GM19452 (cell line): ENCODE results near the gene PROSER3.
A peak's percentile ranks its signal among the peaks of the same experiment; 100 is the strongest.

Source experiments
- ATAC-seq: cut with Tn5 transposase; IDR thresholded peaks from one replicate; pipeline ENCODE4 v1.9.1; 2021; ENCODE audit not compliant: unreplicated experiment

PROSER3 gene

GRCh38 chr19:35757749-35758608 lies at the start of gene PROSER3:
Gene PROSER3 (plus strand): TSS chr19:35758176. CDS start chr19:35758216, 40 bp downstream.
- ATAC-seq = peak; percentile 95

GRCh38 chr19:35708391-35708790 lies 49.6 kb upstream of the PROSER3 start:
- no peak for ATAC-seq

GRCh38 chr19:35710784-35711723 lies 46.9 kb upstream of the PROSER3 start:
- no peak for ATAC-seq

DNA sequence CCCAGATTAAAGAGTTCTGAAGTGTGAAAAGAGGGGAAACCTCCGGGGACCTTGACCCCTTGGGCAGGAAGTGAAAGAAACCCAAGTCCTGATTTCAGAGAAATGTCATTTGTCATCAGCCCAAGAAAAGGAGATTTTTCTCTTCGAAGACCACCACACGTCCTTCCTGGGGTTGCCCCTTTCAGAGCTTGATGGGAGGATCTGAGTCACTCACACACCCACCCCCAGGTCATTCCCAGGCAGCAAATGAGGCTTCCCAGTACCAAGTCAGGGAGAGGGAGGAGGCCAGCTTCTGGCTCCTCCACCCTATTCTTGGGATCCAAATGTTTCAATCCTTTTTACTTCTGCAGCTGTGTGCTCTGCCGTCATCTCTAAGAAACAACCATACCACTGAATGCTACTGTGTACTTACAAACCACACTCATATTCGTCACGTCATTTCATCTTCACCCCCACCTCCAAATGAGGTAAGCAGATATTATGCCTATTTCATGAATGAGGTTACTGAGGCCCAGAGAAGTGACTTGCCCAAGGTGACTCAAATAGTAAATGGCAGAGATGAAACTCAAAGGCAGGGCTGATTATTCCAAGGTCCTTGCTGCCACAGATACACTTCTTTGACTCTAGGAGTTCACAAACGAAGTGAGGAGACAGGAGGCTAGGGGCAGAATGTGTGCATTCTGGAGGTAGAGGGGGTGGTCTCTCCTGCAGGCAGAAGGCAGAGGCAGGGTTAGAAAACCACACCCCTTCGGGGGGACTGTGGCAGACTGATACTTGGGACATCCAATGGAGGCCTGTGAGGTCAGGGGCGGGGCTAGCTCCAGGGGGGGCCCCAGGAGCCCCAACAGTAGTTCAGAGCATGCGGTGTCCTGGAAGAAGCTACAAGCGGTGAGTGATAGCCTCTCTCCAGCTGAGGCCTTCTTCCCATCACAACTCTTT lies 45.1 kb upstream of the PROSER3 start:
- ATAC-seq = no peak

GRCh38 chr19:35713506-35713850 lies 44.5 kb upstream of the PROSER3 start:
- ATAC-seq = no peak

DNA sequence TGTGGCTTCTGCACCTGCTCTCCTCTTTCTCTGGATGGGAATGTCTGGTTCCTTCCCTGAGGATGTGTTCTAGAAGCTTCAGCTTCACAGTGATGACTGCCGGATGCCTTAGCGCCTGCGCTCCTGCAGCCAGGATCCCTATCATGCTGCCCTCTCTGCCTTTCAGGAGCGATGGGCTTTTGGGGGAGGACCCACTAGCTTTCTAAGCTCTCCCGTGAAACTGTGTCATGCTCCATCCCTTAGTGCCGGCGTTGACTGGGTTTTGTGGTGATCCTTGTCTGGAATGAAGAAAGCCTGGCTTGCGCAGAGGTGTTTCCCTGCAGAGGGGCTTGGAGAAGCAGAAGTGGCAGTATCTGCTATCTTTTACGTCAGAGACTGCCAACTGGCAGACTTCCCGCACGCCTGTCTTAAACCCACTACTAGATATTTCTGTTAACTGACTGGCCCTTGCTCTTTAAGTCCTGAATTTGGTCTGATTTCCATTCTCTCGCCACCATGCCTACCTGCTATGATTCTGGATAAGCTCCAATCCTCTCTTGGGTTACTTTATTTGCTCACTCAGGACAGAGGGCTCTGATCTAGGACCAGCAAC lies 44.0 kb upstream of the PROSER3 start:
- ATAC-seq = no peak

DNA sequence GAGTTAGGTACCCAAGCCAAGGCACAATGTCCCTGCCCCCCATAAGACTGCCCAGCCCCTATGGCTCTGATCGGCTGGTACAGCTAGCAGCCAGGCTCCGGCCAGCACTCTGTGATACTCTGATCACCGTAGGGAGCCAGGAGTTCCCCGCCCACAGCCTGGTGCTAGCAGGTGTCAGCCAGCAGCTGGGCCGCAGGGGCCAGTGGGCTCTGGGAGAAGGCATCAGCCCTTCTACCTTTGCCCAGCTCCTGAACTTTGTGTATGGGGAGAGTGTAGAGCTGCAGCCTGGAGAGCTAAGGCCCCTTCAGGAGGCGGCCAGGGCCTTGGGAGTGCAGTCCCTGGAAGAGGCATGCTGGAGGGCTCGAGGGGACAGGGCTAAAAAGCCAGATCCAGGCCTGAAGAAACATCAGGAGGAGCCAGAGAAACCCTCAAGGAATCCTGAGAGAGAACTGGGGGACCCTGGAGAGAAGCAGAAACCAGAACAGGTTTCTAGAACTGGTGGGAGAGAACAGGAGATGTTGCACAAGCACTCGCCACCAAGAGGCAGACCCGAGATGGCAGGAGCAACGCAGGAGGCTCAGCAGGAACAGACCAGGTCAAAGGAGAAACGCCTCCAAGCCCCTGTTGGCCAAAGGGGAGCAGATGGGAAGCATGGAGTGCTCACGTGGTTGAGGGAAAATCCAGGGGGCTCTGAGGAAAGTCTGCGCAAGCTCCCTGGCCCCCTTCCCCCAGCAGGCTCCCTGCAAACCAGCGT lies 43.2 kb upstream of the PROSER3 start:
- no peak for ATAC-seq

DNA sequence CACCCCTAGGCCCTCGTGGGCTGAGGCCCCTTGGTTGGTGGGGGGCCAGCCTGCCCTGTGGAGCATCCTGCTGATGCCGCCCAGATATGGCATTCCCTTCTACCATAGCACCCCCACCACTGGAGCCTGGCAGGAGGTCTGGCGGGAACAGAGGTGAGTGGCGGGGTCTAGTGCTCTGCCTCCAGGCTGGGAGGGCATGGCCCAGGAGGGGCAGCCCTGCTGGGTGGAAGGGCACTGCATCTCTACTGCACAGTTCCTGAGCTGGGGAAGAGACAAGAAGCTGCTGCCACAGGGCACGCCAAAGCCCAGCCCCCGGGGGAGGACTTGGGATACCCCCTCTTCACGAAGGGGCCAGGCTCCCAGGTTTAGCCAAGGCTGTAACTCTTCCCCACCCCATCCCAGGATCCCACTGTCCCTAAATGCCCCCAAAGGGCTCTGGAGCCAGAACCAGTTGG lies 42.6 kb upstream of the PROSER3 start:
- ATAC-seq = no peak

DNA sequence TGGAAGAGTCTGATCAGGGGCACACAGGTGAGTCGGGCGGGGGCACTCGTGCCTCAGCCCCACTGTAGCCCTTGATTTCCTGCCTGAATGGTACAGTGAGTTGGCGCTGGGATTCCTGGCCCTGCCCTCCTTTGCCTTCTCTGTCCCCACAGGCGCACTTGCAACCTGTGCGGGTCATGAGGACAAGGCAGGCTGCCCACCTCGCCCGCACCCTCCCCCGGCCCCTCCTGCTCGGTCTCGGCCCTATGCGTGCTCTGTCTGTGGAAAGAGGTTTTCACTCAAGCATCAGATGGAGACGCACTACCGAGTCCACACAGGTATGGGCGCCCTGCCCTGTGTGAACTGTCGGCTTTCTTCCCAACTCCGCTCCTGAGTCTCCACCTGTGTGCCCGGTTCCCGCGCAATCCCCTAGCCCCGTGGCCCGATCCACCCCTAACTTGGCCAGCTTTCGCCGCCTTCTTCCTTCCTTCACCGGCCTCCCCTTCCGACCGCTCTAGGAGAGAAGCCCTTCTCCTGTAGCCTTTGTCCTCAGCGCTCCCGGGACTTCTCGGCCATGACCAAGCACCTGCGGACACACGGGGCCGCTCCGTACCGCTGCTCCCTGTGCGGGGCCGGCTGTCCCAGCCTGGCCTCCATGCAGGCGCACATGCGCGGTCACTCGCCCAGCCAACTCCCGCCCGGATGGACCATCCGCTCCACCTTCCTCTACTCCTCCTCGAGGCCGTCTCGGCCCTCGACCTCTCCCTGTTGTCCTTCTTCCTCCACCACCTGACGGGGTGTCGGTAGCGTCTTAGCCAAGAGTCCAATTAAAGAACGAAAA lies 41.8 kb upstream of the PROSER3 start:
- ATAC-seq = peak; percentile 8

DNA sequence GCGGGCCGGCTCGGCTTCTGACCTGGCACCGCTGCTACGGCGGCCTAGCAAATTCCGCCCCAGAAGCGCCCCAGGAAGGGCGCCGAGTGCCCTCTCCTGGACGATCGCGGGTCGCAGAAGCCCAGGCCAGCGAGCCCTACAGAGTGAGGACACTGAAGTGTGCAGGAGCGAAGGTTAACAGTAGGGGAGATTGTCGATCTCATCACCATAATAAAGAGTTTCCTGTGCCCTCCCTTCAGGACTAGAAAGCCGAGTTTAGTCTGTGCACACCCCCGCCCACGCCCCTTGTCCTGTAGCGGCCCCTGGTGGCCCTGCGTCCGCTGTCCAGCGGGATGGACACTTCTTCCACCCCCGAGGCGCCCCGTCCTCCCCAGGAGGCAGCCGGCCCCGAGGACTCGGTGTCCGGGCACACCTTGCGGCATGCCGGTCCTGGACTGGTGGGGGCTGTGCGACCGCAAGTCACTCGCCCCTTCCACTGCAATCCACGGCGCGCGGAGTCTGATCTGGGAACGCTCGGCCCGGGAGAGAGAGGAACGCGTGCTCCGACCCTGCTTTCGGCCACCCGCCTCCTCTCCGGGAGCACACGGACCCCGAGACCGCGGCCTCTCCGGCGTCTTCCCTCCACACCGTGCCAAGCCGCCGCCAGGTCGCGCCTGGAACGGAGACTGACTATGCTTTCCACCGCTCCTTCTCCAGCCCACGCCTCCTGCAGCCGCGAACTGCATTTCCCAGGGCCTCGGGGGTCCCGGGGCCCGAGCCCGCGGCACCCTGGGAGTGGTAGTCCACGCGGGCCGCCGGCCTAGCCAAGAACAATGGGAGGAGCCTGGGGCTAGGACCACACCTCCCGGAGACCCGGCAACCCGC lies 40.9 kb upstream of the PROSER3 start:
- ATAC-seq = peak; percentile 58

- ATAC-seq = peak; percentile 0
Observed at GRCh38 chr19:35717665-35718344, 40.2 kb upstream of the PROSER3 start, which contains the start of gene KMT2B. Gene KMT2B (plus strand): TSS chr19:35718003. CDS start chr19:35718019, 16 bp downstream.

DNA sequence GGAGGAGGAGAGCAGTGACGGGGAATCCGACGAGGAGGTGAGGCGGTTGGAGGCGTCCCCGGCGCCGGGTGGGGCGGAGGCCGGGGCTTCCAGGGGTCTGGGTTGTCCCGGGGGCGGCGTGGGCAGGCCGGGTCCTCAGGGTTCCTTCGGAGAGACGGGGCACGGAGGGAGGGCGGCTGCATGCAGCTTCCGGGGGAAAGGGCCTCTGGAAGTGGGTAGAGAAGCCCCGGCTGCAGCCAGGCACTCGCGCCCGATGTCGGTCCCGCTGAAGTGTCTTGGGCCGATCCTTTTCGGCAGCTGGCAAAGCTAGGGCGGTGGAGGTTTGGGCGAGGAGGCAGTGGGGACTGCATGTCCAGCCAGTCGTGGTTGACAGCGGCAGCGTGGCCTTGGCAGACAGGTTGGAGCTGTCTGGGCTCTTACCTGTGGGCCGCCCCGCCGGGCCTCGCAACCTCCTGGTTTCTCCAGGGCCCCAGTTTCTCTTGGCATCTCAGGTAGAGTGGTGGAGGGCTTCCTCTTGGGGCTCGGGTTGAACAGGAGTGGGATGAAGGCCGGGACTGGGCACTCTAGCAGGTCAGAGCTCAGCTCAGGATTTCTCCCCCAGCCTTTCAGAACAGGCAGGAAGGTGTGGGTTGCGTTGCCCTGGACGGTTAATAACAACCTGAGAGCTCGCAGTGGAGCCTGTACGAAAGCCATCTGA lies 39.5 kb upstream of the PROSER3 start:
- ATAC-seq = no peak

GRCh38 chr19:35719402-35720162 lies 38.4 kb upstream of the PROSER3 start:
- ATAC-seq = no peak

DNA sequence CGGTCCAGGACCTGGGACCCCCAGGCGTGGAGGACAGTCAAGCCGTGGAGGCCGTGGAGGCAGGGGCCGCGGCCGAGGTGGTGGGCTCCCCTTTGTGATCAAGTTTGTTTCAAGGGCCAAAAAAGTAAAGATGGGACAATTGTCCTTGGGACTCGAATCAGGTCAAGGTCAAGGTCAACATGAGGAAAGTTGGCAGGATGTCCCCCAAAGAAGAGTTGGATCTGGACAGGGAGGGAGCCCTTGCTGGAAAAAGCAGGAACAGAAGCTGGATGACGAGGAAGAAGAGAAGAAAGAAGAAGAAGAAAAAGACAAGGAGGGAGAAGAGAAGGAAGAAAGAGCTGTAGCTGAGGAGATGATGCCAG lies 37.8 kb upstream of the PROSER3 start:
- no peak for ATAC-seq

DNA sequence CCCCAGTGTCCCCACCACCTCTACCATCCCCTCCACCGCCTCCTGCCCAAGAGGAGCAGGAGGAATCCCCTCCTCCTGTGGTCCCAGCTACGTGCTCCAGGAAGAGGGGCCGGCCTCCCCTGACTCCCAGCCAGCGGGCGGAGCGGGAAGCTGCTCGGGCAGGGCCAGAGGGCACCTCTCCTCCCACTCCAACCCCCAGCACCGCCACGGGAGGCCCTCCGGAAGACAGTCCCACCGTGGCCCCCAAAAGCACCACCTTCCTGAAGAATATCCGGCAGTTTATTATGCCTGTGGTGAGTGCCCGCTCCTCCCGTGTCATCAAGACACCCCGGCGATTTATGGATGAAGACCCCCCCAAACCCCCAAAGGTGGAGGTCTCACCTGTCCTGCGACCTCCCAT lies 37.3 kb upstream of the PROSER3 start:
- ATAC-seq = no peak

DNA sequence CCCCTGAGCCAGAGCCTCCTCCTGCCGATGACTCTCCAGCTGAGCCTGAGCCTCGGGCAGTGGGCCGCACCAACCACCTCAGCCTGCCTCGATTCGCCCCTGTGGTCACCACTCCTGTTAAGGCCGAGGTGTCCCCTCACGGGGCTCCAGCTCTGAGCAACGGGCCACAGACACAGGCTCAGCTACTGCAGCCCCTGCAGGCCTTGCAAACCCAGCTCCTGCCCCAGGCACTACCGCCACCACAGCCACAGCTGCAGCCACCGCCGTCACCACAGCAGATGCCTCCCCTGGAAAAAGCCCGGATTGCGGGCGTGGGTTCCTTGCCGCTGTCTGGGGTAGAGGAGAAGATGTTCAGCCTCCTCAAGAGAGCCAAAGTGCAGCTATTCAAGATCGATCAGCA lies 36.6 kb upstream of the PROSER3 start:
- no peak for ATAC-seq
